HepG2 (cell line): ENCODE data around the gene MT1M. TPM values are rescaled to one million over a fixed set of nuclear protein-coding genes. Genes with fewer than 3 reads are reported as not detected.

Experiments
- ARHGAP35 ChIP-seq: sonication (generic); formaldehyde crosslinking; IDR thresholded peaks from 2 replicates; pipeline ENCODE4 v1.9.0; 2022; ENCODE audit warnings: mild to moderate bottlenecking, inconsistent platforms, moderate library complexity, missing genetic modification reagents, borderline replicate concordance
- ARNT2 ChIP-seq: sonication (generic); formaldehyde crosslinking; IDR thresholded peaks from 2 replicates; pipeline ENCODE4 v1.8.0; 2022; ENCODE audit warnings: mild to moderate bottlenecking, low read depth, missing genetic modification reagents, moderate library complexity
- BRD4 ChIP-seq: sonication (generic); formaldehyde crosslinking; IDR thresholded peaks from 2 replicates; pipeline ENCODE4 v1.4.0; 2020; ENCODE audit warnings: missing genetic modification reagents
- DNMT3B ChIP-seq: conservative IDR thresholded peaks from 2 replicates; pipeline ENCODE4 v1.6.1; 2016; ENCODE audit warnings: missing biosample characterization, control low read depth
- DPF2 ChIP-seq: sonication (generic); formaldehyde crosslinking; IDR thresholded peaks from 2 replicates; pipeline ENCODE4 v1.4.0; 2020; ENCODE audit warnings: mild to moderate bottlenecking, low read depth, missing genetic modification reagents, borderline replicate concordance
- MXD1 ChIP-seq: sonication (generic); formaldehyde crosslinking; IDR thresholded peaks from 2 replicates; pipeline ENCODE4 v1.4.0; 2020; ENCODE audit warnings: mild to moderate bottlenecking, missing genetic modification reagents
- NFKB2 ChIP-seq: sonication (generic); formaldehyde crosslinking; IDR thresholded peaks from 2 replicates; pipeline ENCODE4 v1.4.0; 2020; ENCODE audit warnings: missing genetic modification reagents, borderline replicate concordance
- NFYC ChIP-seq: IDR thresholded peaks from 2 replicates; pipeline ENCODE4 v1.6.1; 2016; ENCODE audit warnings: missing genetic modification reagents, missing compliant biosample characterization
- NR2F6 ChIP-seq, 2 experiments: IDR thresholded peaks; 2 replicates each; pipeline ENCODE4 v1.6.1; 2016; ENCODE audit warnings: antibody characterized with exemption in 1 of 2, mild to moderate bottlenecking in 1 of 2
- SP5 ChIP-seq: IDR thresholded peaks from 2 replicates; pipeline ENCODE4 v1.6.1; 2016; ENCODE audit warnings: low read depth, borderline replicate concordance
- SRSF9 ChIP-seq: fragments of 200-400 bp; formaldehyde crosslinking; IDR thresholded peaks from 2 replicates; pipeline ENCODE4 v1.6.1; 2018; ENCODE audit warnings: borderline replicate concordance, mild to moderate bottlenecking, low read depth, low read length; ENCODE audit not compliant: insufficient read depth, poor library complexity, severe bottlenecking
- TAF15 ChIP-seq: fragments of 200-400 bp; formaldehyde crosslinking; IDR thresholded peaks from one replicate; pipeline ENCODE4 v1.6.1; 2018; ENCODE audit warnings: mild to moderate bottlenecking, low read depth, low read length; ENCODE audit not compliant: poor library complexity, severe bottlenecking
- TBX2 ChIP-seq: sonication (generic); formaldehyde crosslinking; IDR thresholded peaks from 2 replicates; pipeline ENCODE4 v1.5.0; 2020; ENCODE audit warnings: missing genetic modification reagents, mild to moderate bottlenecking, borderline replicate concordance
- TCF12 ChIP-seq, 2 experiments: fragments of 450-650 bp in 1 of 2; sonication (generic) in 1 of 2; formaldehyde crosslinking in 1 of 2; IDR thresholded peaks; 2 replicates each; pipeline versions ENCODE4 v1.6.1 to v1.8.0; 2017 to 2022; ENCODE audit warnings: antibody characterized with exemption in 1 of 2, mild to moderate bottlenecking in 1 of 2, missing genetic modification reagents in 1 of 2, moderate library complexity in 1 of 2
- TEF ChIP-seq: sonication (generic); formaldehyde crosslinking; IDR thresholded peaks from 2 replicates; pipeline ENCODE4 v1.5.0; 2020; ENCODE audit warnings: missing genetic modification reagents
- ZMYM3 ChIP-seq: sonication (generic); formaldehyde crosslinking; IDR thresholded peaks from 2 replicates; pipeline ENCODE4 v1.5.1; 2020; ENCODE audit warnings: mild to moderate bottlenecking, missing genetic modification reagents
- ZNF225 ChIP-seq: sonication (generic); formaldehyde crosslinking; IDR thresholded peaks from 2 replicates; pipeline ENCODE4 v1.4.0; 2020; ENCODE audit warnings: mild to moderate bottlenecking, missing genetic modification reagents
- ZNF230 ChIP-seq: sonication (generic); formaldehyde crosslinking; IDR thresholded peaks from 2 replicates; pipeline ENCODE4 v1.4.0; 2020; ENCODE audit warnings: mild to moderate bottlenecking, missing genetic modification reagents
- ZNF335 ChIP-seq: sonication (generic); formaldehyde crosslinking; IDR thresholded peaks from 2 replicates; pipeline ENCODE4 v1.4.0; 2020; ENCODE audit warnings: missing genetic modification reagents
- ZNF337 ChIP-seq: sonication (generic); formaldehyde crosslinking; IDR thresholded peaks from 2 replicates; pipeline ENCODE4 v1.5.1; 2020; ENCODE audit warnings: missing genetic modification reagents, low read depth, mild to moderate bottlenecking, borderline replicate concordance
- ZNF546 ChIP-seq: sonication (generic); formaldehyde crosslinking; conservative IDR thresholded peaks from 2 replicates; pipeline ENCODE4 v1.8.1; 2023; ENCODE audit warnings: mild to moderate bottlenecking, missing genetic modification reagents
- ZNF564 ChIP-seq: sonication (generic); formaldehyde crosslinking; IDR thresholded peaks from 2 replicates; pipeline ENCODE4 v1.8.1; 2023; ENCODE audit warnings: mild to moderate bottlenecking, missing genetic modification reagents
- ZNF747 ChIP-seq: sonication (generic); formaldehyde crosslinking; IDR thresholded peaks from 2 replicates; pipeline ENCODE4 v1.8.1; 2023; ENCODE audit warnings: missing genetic modification reagents, mild to moderate bottlenecking, borderline replicate concordance
- ZNF839 ChIP-seq: sonication (generic); formaldehyde crosslinking; IDR thresholded peaks from 2 replicates; pipeline ENCODE4 v1.4.0; 2020; ENCODE audit warnings: missing genetic modification reagents, mild to moderate bottlenecking, borderline replicate concordance
- polyA plus RNA-seq, 8 experiments: library from polyadenylated mRNA; depleted of rRNA in 3 of 8; stranded (reverse) in 7 of 8; unstranded in 1 of 8; fragments of >200 nt; fragmentation: Illumina TruSeq in 4 of 8; extraction: Trizol in 4 of 8; gene quantifications; 2 replicates each; pipeline versions ENCODE4 v1.2.1 to v1.2.3, GENCODE V29; 2011 to 2016; ENCODE audit warnings: low read depth in 4 of 8, missing spikeins in 1 of 8, mixed read lengths in 1 of 8; ENCODE audit not compliant: insufficient read depth in 1 of 8
- total RNA-seq, 5 experiments: library from RNA; depleted of rRNA; stranded (reverse); fragments of >200 nt; fragmentation: Illumina TruSeq; extraction: Trizol; gene quantifications; 2 replicates each; pipeline ENCODE4 v1.2.3, GENCODE V29; 2016; ENCODE audit warnings: low read depth in 1 of 5
- TF ChIP-seq, protein P1 (sequence below): sonication (generic); formaldehyde crosslinking; IDR thresholded peaks from 2 replicates; pipeline ENCODE4 v1.9.0; 2021; ENCODE audit warnings: missing genetic modification reagents, borderline replicate concordance
- TF ChIP-seq, protein P2 (sequence below): sonication (generic); formaldehyde crosslinking; IDR thresholded peaks from 2 replicates; pipeline ENCODE4 v1.8.0; 2022; ENCODE audit warnings: missing genetic modification reagents, low read depth, mild to moderate bottlenecking, borderline replicate concordance

MT1M gene
- total and polyA plus RNA-seq, 2 of the 13 experiments (the other 11 are each of a cell fraction or from before 2014, with no cell fraction given): 4.6 TPM; not detected in 1

GRCh38 chr16:56643080-56643778 is 10.8 kb downstream of the MT1M start (continued):
- TF ChIP-seq TEF: no peak
- TF ChIP-seq ZMYM3 (CRISPR knock-in tag): peak; percentile 57
- TF ChIP-seq DPF2 (CRISPR knock-in tag): 0 out of 2 replicates have a peak, but pooled peaks have one; percentile 35
- TF ChIP-seq ZNF564: peak; percentile 45; the same call in 1 of the 2 replicates
- no peak for TF ChIP-seq SRSF9
- no peak for TF ChIP-seq ZNF225
- no peak for TF ChIP-seq ZNF839
- TF ChIP-seq ZNF337 (CRISPR knock-in tag): peak; percentile 72; the same call in 1 of the 2 replicates
- TF ChIP-seq, protein P1, sequence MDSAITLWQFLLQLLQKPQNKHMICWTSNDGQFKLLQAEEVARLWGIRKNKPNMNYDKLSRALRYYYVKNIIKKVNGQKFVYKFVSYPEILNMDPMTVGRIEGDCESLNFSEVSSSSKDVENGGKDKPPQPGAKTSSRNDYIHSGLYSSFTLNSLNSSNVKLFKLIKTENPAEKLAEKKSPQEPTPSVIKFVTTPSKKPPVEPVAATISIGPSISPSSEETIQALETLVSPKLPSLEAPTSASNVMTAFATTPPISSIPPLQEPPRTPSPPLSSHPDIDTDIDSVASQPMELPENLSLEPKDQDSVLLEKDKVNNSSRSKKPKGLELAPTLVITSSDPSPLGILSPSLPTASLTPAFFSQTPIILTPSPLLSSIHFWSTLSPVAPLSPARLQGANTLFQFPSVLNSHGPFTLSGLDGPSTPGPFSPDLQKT (CRISPR knock-in tag): no peak
- no peak for TF ChIP-seq ZNF335
- TF ChIP-seq ZNF546 (CRISPR knock-in tag): no peak
- no peak for TF ChIP-seq ARHGAP35 (CRISPR knock-in tag)
- peak; percentile 53; the same call in 1 of the 2 replicates for TF ChIP-seq SP5 (CRISPR knock-in tag)
- peak; percentile 44; the same call in 1 of the 2 replicates for TF ChIP-seq ZNF230 (CRISPR knock-in tag)
- TF ChIP-seq NR2F6 (IDR thresholded peaks at IDR 0.05): no peak
- TF ChIP-seq NR2F6 (CRISPR knock-in tag; IDR thresholded peaks at IDR 0.05): no peak; the same call in 1 of the 2 replicates
- no peak; the same call in 1 of the 2 replicates for TF ChIP-seq ZNF747 (CRISPR knock-in tag)
- TF ChIP-seq TBX2 (CRISPR knock-in tag): 0 out of 2 replicates have a peak, but pooled peaks have one; percentile 59
- TF ChIP-seq TAF15: no peak
- peak; percentile 67; the same call in 1 of the 2 replicates for TF ChIP-seq ARNT2 (CRISPR knock-in tag)
- TF ChIP-seq TCF12 (IDR thresholded peaks at IDR 0.05): no peak
- TF ChIP-seq TCF12 (CRISPR knock-in tag; IDR thresholded peaks at IDR 0.05): 0 out of 2 replicates have a peak, but pooled peaks have one; percentile 59
- no peak for TF ChIP-seq NFYC (CRISPR knock-in tag)
- peak; percentile 56; the same call in 1 of the 2 replicates for TF ChIP-seq NFKB2 (CRISPR knock-in tag)
- no peak for TF ChIP-seq DNMT3B (CRISPR knock-in tag)
- TF ChIP-seq MXD1 (CRISPR knock-in tag): peak; percentile 60
- TF ChIP-seq, protein P2, sequence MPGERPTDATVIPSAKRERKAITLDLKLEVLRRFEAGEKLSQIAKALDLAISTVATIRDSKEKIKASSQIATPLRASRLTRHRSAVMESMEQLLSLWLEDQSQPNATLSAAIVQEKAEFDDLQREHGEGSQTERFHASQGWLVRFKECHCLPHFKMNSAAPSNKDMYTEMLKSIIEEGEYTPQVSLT (CRISPR knock-in tag): no peak
- no peak; the same call in 1 of the 2 replicates for TF ChIP-seq BRD4
